H1 (cell line): ENCODE data around the gene CFAP61. TPM values are rescaled to one million over a fixed set of nuclear protein-coding genes. Genes with fewer than 3 reads are reported as not detected.

Experiments
- CTCF ChIA-PET: fragments of 300-600 bp; sonication (Branson Sonifier 250); formaldehyde crosslinking; loops from one replicate; lab custom pipeline; 2021; ENCODE audit not compliant: partially characterized antibody; lab: Charles Lee
- POLR2A ChIA-PET: fragments of 300-600 bp; sonication (Branson Sonifier 250); formaldehyde crosslinking; loops from one replicate; lab custom pipeline; 2021; ENCODE audit warnings: inconsistent platforms; ENCODE audit not compliant: partially characterized antibody; lab: Charles Lee
- DNase-seq, 2 experiments: peaks; one replicate each; pipeline versions ENCODE4 v3.0.0 to v3.0.0-alpha.2; 2010 to 2022; ENCODE audit warnings: low spot score in 2 of 2, low read depth in 1 of 2, mixed read lengths in 1 of 2
- FAIRE-seq: peaks from 2 replicates; lab custom pipeline; 2011; peaks lifted over from hg19 to GRCh38; lab: Jason Lieb, UNC
- H2AFZ ChIP-seq: 2 replicates; pipeline ENCODE4 v1.8.1; 2012; ENCODE audit warnings: low read length, inconsistent platforms
- H2AK5ac ChIP-seq: 2 replicates; pipeline ENCODE4 v1.6.1; 2013; ENCODE audit warnings: low read depth, low read length
- H2BK120ac ChIP-seq: replicated peaks from 2 replicates; pipeline ENCODE3; 2013; ENCODE audit warnings: low read depth, low read length, inconsistent platforms
- H2BK12ac ChIP-seq: 2 replicates; pipeline ENCODE4 v1.6.1; 2013; ENCODE audit warnings: low read depth, low read length
- H2BK15ac ChIP-seq: 2 replicates; pipeline ENCODE4 v1.6.1; 2013; ENCODE audit warnings: low read length
- H2BK20ac ChIP-seq: 2 replicates; pipeline ENCODE4 v1.6.1; 2013; ENCODE audit warnings: low read length
- H2BK5ac ChIP-seq: 2 replicates; pipeline ENCODE4 v1.6.1; 2013; ENCODE audit warnings: low read depth, low read length
- H3K14ac ChIP-seq: 2 replicates; pipeline ENCODE4 v1.6.1; 2013; ENCODE audit warnings: inconsistent platforms; ENCODE audit not compliant: insufficient read length
- H3K18ac ChIP-seq: 2 replicates; pipeline ENCODE4 v1.6.1; 2013; ENCODE audit warnings: low read length; ENCODE audit errors: extremely low read depth
- H3K23ac ChIP-seq: 2 replicates; pipeline ENCODE4 v1.6.1; 2013; ENCODE audit warnings: inconsistent platforms; ENCODE audit not compliant: insufficient read length
- H3K23me2 ChIP-seq: 2 replicates; pipeline ENCODE4 v1.6.1; 2013; ENCODE audit warnings: low read depth, low read length
- H3K27ac ChIP-seq: 2 replicates; pipeline ENCODE4 v1.6.1; 2011; ENCODE audit warnings: low read depth, low read length, inconsistent platforms
- H3K27me3 ChIP-seq, 4 experiments: replicated peaks in 1 of 4; 1 replicate in 1 of 4; 2 replicates in 3 of 4; pipeline versions ENCODE4 v1.6.1 to v1.8.1; 2011 to 2013; ENCODE audit warnings: low read length in 3 of 4, mild to moderate bottlenecking in 3 of 4, inconsistent platforms in 2 of 4, mixed read lengths in 2 of 4, moderate library complexity in 1 of 4; ENCODE audit not compliant: control insufficient read depth in 3 of 4, insufficient read depth in 3 of 4; ENCODE audit errors: extremely low read depth in 1 of 4
- H3K36me3 ChIP-seq, 4 experiments: 2 replicates each; pipeline versions ENCODE4 v1.6.1 to v1.8.1; 2011 to 2013; ENCODE audit warnings: mild to moderate bottlenecking in 4 of 4, low read length in 3 of 4, moderate library complexity in 2 of 4, control low read depth in 1 of 4, inconsistent platforms in 1 of 4; ENCODE audit not compliant: insufficient read depth in 4 of 4, control insufficient read depth in 2 of 4
- H3K4ac ChIP-seq: replicated peaks from 2 replicates; pipeline ENCODE3; 2013; ENCODE audit warnings: low read length, low read depth, mixed read lengths, inconsistent platforms; ENCODE audit not compliant: insufficient read length
- H3K4me1 ChIP-seq, 4 experiments: replicated peaks in 1 of 4; 1 replicate in 1 of 4; 2 replicates in 3 of 4; pipeline versions ENCODE4 v1.6.1 to v1.8.1; 2011 to 2013; ENCODE audit warnings: low read length in 3 of 4, inconsistent platforms in 2 of 4, mixed read lengths in 1 of 4; ENCODE audit not compliant: insufficient read depth in 4 of 4, control insufficient read depth in 3 of 4
- H3K4me2 ChIP-seq, 2 experiments: 2 replicates each; pipeline versions ENCODE4 v1.6.1 to v1.8.1; 2011 to 2013; ENCODE audit warnings: low read depth in 2 of 2, low read length in 2 of 2, control low read depth in 1 of 2, inconsistent platforms in 1 of 2, mild to moderate bottlenecking in 1 of 2; ENCODE audit not compliant: insufficient read depth in 1 of 2
- H3K4me3 ChIP-seq, 4 experiments: fragments of 200-600, 300-600 bp in 1 of 4; sonication (generic), shearing (Covaris generic), sonication (Bioruptor Twin) in 1 of 4; 2 replicates each; pipeline versions ENCODE4 v1.5.1 to v1.8.1; 2011 to 2016; ENCODE audit warnings: low read length in 4 of 4, low read depth in 3 of 4, control low read depth in 2 of 4, inconsistent platforms in 2 of 4, mild to moderate bottlenecking in 2 of 4, mixed read lengths in 1 of 4, moderate library complexity in 1 of 4; ENCODE audit not compliant: insufficient read depth in 2 of 4; ENCODE audit errors: extremely low read depth in 1 of 4
- H3K56ac ChIP-seq: replicated peaks from 2 replicates; pipeline ENCODE3; 2013; ENCODE audit warnings: low read depth, mild to moderate bottlenecking, mixed read lengths, low read length, inconsistent platforms; ENCODE audit not compliant: insufficient read length
- H3K79me1 ChIP-seq: 2 replicates; pipeline ENCODE4 v1.6.1; 2013; ENCODE audit warnings: low read depth, low read length, control low read depth
- H3K79me2 ChIP-seq, 2 experiments: 2 replicates each; pipeline versions ENCODE4 v1.6.1 to v1.8.1; 2012 to 2013; ENCODE audit warnings: low read length in 2 of 2, mild to moderate bottlenecking in 2 of 2, inconsistent platforms in 1 of 2; ENCODE audit not compliant: insufficient read depth in 2 of 2, control insufficient read depth in 1 of 2
- H3K9ac ChIP-seq, 4 experiments: replicated peaks in 1 of 4; 1 replicate in 1 of 4; 2 replicates in 3 of 4; pipeline versions ENCODE4 v1.6.1 to v1.8.1; 2011 to 2013; ENCODE audit warnings: low read depth in 3 of 4, low read length in 3 of 4, control low read depth in 2 of 4, mild to moderate bottlenecking in 2 of 4, moderate library complexity in 2 of 4, inconsistent platforms in 1 of 4; ENCODE audit errors: extremely low read depth in 1 of 4
- H3K9me3 ChIP-seq, 2 experiments: 2 replicates each; pipeline versions ENCODE4 v1.6.1 to v1.8.1; 2012 to 2013; ENCODE audit warnings: mild to moderate bottlenecking in 2 of 2, moderate library complexity in 2 of 2, control low read depth in 1 of 2, inconsistent platforms in 1 of 2, low read depth in 1 of 2, low read length in 1 of 2, mixed read lengths in 1 of 2; ENCODE audit not compliant: insufficient read depth in 2 of 2
- H4K20me1 ChIP-seq, 2 experiments: replicated peaks in 1 of 2; 2 replicates each; pipeline versions ENCODE3 to v1.8.1; 2011 to 2013; ENCODE audit warnings: inconsistent platforms in 2 of 2, low read length in 2 of 2, mild to moderate bottlenecking in 1 of 2; ENCODE audit not compliant: insufficient read depth in 2 of 2, control insufficient read depth in 1 of 2
- H4K5ac ChIP-seq: 2 replicates; pipeline ENCODE4 v1.6.1; 2013; ENCODE audit warnings: low read length, low read depth, mixed read lengths, inconsistent platforms; ENCODE audit not compliant: insufficient read length
- H4K8ac ChIP-seq: 2 replicates; pipeline ENCODE4 v1.8.0; 2013; ENCODE audit warnings: mild to moderate bottlenecking, moderate library complexity, low read length, inconsistent platforms; ENCODE audit not compliant: insufficient read depth; ENCODE audit errors: extremely low read depth
- H4K91ac ChIP-seq: replicated peaks from 2 replicates; pipeline ENCODE3; 2013; ENCODE audit warnings: low read length, mixed read lengths, inconsistent platforms; ENCODE audit not compliant: insufficient read length
- BACH1 ChIP-seq: IDR thresholded peaks from 2 replicates; pipeline ENCODE4 v1.6.1; 2012; ENCODE audit warnings: low read length, improper control_type of control experiment
- CBX5 ChIP-seq: fragments of 300-800, 300-1000 bp; sonication (generic); IDR thresholded peaks from 2 replicates; pipeline ENCODE4 v1.7.1; 2016; ENCODE audit warnings: antibody characterized with exemption, low read length, low read depth
- CBX8 ChIP-seq: fragments of 300-800, 300-1000 bp; sonication (generic); IDR thresholded peaks from 2 replicates; pipeline ENCODE4 v1.7.1; 2016; ENCODE audit warnings: low read depth, low read length, borderline replicate concordance
- CHD2 ChIP-seq: IDR thresholded peaks from 2 replicates; pipeline ENCODE4 v1.6.1; 2012; ENCODE audit warnings: low read length, improper control_type of control experiment
- EP300 ChIP-seq, 2 experiments: IDR thresholded peaks; 1 replicate in 1 of 2; 2 replicates in 1 of 2; pipeline ENCODE4 v1.6.1; 2011 to 2012; ENCODE audit warnings: low read depth in 2 of 2, low read length in 2 of 2, mild to moderate bottlenecking in 2 of 2, borderline replicate concordance in 1 of 2, inconsistent platforms in 1 of 2, moderate library complexity in 1 of 2
- HDAC2 ChIP-seq, 2 experiments: fragments of 300-600 bp in 1 of 2; sonication (generic) in 1 of 2; IDR thresholded peaks; 2 replicates each; pipeline ENCODE4 v1.6.1; 2011 to 2012; ENCODE audit warnings: low read depth in 2 of 2, low read length in 2 of 2, mild to moderate bottlenecking in 2 of 2, moderate library complexity in 2 of 2, borderline replicate concordance in 1 of 2, inconsistent platforms in 1 of 2
- NRF1 ChIP-seq: IDR thresholded peaks from 2 replicates; pipeline ENCODE4 v1.6.1; 2011; ENCODE audit warnings: mild to moderate bottlenecking, low read depth, low read length, improper control_type of control experiment
- SIN3A ChIP-seq, 2 experiments: IDR thresholded peaks in 1 of 2; conservative IDR thresholded peaks in 1 of 2; 2 replicates each; pipeline ENCODE4 v1.6.1; 2011 to 2012; ENCODE audit warnings: low read length in 2 of 2, improper control_type of control experiment in 1 of 2, low read depth in 1 of 2, mild to moderate bottlenecking in 1 of 2
- TAF1 ChIP-seq: IDR thresholded peaks from 2 replicates; pipeline ENCODE4 v1.6.1; 2011; ENCODE audit warnings: mild to moderate bottlenecking, low read depth, low read length
- WGBS, 2 experiments: shearing (Covaris generic) in 1 of 2; methylation state at CpG; one replicate each; pipeline versions ENCODE4 v1.1.6 to v1.1.7; 2013 to 2015; ENCODE audit warnings: low lambda C conversion rate in 2 of 2, mixed read lengths in 2 of 2, inconsistent platforms in 1 of 2, low coverage in 1 of 2, missing lambda C conversion rate in 1 of 2; ENCODE audit not compliant: insufficient replicate concordance in 2 of 2, insufficient coverage in 1 of 2, insufficient read length in 1 of 2; ENCODE audit errors: extremely low coverage in 1 of 2, missing lambda C conversion rate in 1 of 2; 5-methylcytosine and 5-hydroxymethylcytosine counted together
- polyA plus RNA-seq, 7 experiments: library from polyadenylated mRNA; depleted of rRNA in 3 of 7; stranded (reverse) in 5 of 7; unstranded in 2 of 7; fragments of >200 nt in 5 of 7; fragments of 200-250 nt in 2 of 7; gene quantifications; 1 replicate in 5 of 7; 2 replicates in 1 of 7; 4 replicates in 1 of 7; pipeline versions ENCODE4 v1.2.1 to v1.2.3, GENCODE V29; 2011 to 2013; ENCODE audit warnings: missing spikeins in 2 of 7, mixed read lengths in 2 of 7
- total RNA-seq: library from RNA; stranded (reverse); fragmentation: NEBNext Ultra II Directional; extraction: Animal tissue kit (Norgen Biotek cat#: 25700); gene quantifications from 2 replicates; pipeline ENCODE4 v1.2.1, GENCODE V29; 2021
- TF ChIP-seq, protein P1 (sequence below): IDR thresholded peaks from 2 replicates; pipeline ENCODE4 v1.6.1; 2011; ENCODE audit warnings: low read depth, mild to moderate bottlenecking, low read length; ENCODE audit not compliant: insufficient read depth

The CFAP61 gene
- total and polyA plus RNA-seq, 2 of the 8 experiments (the other 6 are each of a cell fraction or from before 2014, with no cell fraction given): 0.29 to 0.61 TPM

DNA sequence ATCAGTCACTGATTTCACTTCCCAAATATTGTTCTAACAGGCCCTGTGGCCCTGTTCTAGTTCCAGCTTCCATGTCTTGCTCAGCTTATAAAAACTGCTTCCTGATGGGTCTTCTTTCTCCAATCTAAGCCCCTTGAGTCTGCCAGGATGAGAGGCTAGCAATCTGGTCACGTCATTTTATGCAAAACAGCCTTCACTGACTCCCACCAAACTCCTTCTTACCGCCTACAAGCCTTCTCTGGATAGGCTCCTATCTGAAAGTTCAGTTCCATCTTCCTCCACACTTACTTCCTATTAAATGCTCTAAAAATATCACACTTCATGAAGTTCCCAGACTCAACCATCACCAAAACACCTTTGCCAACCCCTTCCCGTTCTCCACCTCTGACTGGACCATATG is 15.6 kb upstream of the CFAP61 start:
- FAIRE-seq (no peak), DNase-seq (no peak)
- Histone ChIP-seq H3K9me3 (no peaks in the 10 kb centered on the region), H2BK5ac (no peak overlapping the region), H3K79me2 (no peaks in the 10 kb centered on the region), H3K9ac (no peak overlapping the region), H3K14ac (no peak overlapping the region), H3K4me3 (no peak overlapping the region), H2BK120ac (no peak overlapping the region), H3K23me2 (no peaks in the 10 kb centered on the region), H3K27me3 (no peaks in the 10 kb centered on the region), H3K4me1 (peaks cover 0 to 2% (median 0%) of the 10 kb centered on the region in 4 experiments; a peak in 1 of 7 replicates), H4K8ac (no peak overlapping the region; the same call in 1 of the 2 replicates), H4K91ac (no peak overlapping the region), H3K56ac (no peak overlapping the region), H2AK5ac (no peak overlapping the region), H3K4me2 (no peak overlapping the region), H4K20me1 (peaks cover 0 to 3% of the 10 kb centered on the region in 2 experiments), H2BK12ac (no peak overlapping the region), H3K36me3 (peaks cover 21 to 91% (median 57%) of the 10 kb centered on the region in 4 experiments), H3K79me1 (no peaks in the 10 kb centered on the region), H3K23ac (no peak overlapping the region), H4K5ac (no peak overlapping the region), H3K27ac (no peak overlapping the region), H2BK15ac (no peak overlapping the region), H3K4ac (no peak overlapping the region), H2AFZ (no peak overlapping the region), H3K18ac (no peak overlapping the region), H2BK20ac (no peak overlapping the region)
- CTCF ChIA-PET: no interaction called here
- WGBS, 2 experiments: 87% methylated on average over 3 of the region's 3 CpGs; no CpG with 5 or more reads in 1 of the 2 experiments
- TF ChIP-seq TAF1: no peak
- TF ChIP-seq HDAC2 (IDR thresholded peaks at IDR 0.05; ENCODE audit: borderline replicate concordance in 1 of 2, low read depth in 2 of 2, low read length in 2 of 2): no peak
- TF ChIP-seq BACH1: no peak
- TF ChIP-seq EP300 (IDR thresholded peaks at IDR 0.05; ENCODE audit: borderline replicate concordance in 1 of 2, low read depth in 2 of 2, low read length in 2 of 2): no peak
- no peak for TF ChIP-seq SIN3A (conservative IDR thresholded peaks at IDR 0.05 in 1 of 2, IDR thresholded peaks at IDR 0.05 in 1 of 2; ENCODE audit: low read depth in 1 of 2, low read length in 2 of 2)
- TF ChIP-seq, protein P1, sequence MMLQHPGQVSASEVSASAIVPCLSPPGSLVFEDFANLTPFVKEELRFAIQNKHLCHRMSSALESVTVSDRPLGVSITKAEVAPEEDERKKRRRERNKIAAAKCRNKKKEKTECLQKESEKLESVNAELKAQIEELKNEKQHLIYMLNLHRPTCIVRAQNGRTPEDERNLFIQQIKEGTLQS: no peak
- TF ChIP-seq NRF1: no peak
- no peak for TF ChIP-seq CBX8
- no peak for TF ChIP-seq CBX5
- no peak for TF ChIP-seq CHD2
- POLR2A ChIA-PET: interaction anchor here (1.2 to 2.7 kb wide), 2 partner anchors 9 kb away, joined by 6 to 9 read pairs; no protein-coding TSS in a partner anchor
